HUES6 (cell line): ENCODE data around the gene NAA15.

Source experiments
- H3K27ac ChIP-seq: 2 replicates; pipeline ENCODE4 v1.7.0; 2013; ENCODE audit warnings: low read depth, mild to moderate bottlenecking, low read length, inconsistent platforms
- H3K27me3 ChIP-seq: 2 replicates; pipeline ENCODE4 v1.6.1; 2013; ENCODE audit warnings: low read length; ENCODE audit not compliant: control insufficient read depth, insufficient read depth
- H3K36me3 ChIP-seq: 2 replicates; pipeline ENCODE4 v1.6.1; 2013; ENCODE audit warnings: low read length; ENCODE audit not compliant: control insufficient read depth, insufficient read depth
- H3K4me1 ChIP-seq: 2 replicates; pipeline ENCODE4 v1.6.1; 2013; ENCODE audit warnings: low read length; ENCODE audit not compliant: control insufficient read depth, insufficient read depth
- H3K4me3 ChIP-seq: 2 replicates; pipeline ENCODE4 v1.5.1; 2013; ENCODE audit warnings: low read depth, low read length
- H3K9ac ChIP-seq: one replicate; pipeline ENCODE4 v1.6.1; 2013; ENCODE audit warnings: mild to moderate bottlenecking, low read length
- H3K9me3 ChIP-seq: 2 replicates; pipeline ENCODE4 v1.6.1; 2013; ENCODE audit warnings: low read depth, low read length; ENCODE audit not compliant: control insufficient read depth, insufficient read depth

The NAA15 gene

DNA sequence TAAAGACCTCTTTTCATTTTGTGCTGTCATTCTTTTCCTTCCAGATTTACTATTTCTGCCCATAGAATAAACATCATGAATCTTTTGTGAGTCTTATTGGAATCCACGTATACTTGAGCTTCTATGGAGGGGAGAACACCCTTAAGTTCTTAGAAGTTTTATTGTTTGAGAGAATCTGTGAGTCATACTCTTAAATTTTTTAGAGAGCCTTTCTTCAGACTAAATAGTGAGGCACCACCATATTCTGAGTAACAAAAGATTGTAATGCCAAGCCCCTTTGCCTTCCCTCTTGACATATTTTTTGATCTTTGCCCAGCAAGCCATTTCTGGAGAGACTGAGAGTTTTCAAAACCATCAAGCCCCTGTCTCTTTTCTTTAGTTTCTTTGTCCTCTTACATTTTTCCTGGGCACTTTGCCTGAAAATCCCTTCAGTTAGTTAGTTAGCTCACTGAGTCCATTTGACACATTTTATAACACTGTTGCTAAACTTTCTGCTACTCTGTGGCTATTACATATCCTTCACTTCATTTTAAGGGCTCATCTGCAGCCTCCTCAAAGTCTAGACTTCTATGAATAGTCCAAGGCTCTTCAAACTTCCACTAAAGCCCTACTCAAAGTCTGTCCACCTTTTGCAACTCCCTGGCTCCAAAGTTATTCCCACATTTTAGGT is 66.3 kb downstream of the NAA15 start:
- no peak overlapping the region for H3K9ac ChIP-seq
- H3K4me1 ChIP-seq: no peaks in the 10 kb centered on the region
- H3K4me3 ChIP-seq: no peak overlapping the region
- no peak overlapping the region for H3K27ac ChIP-seq
- H3K9me3 ChIP-seq: no peaks in the 10 kb centered on the region
- peaks cover 92% of the 10 kb centered on the region for H3K36me3 ChIP-seq
- H3K27me3 ChIP-seq: no peaks in the 10 kb centered on the region

DNA sequence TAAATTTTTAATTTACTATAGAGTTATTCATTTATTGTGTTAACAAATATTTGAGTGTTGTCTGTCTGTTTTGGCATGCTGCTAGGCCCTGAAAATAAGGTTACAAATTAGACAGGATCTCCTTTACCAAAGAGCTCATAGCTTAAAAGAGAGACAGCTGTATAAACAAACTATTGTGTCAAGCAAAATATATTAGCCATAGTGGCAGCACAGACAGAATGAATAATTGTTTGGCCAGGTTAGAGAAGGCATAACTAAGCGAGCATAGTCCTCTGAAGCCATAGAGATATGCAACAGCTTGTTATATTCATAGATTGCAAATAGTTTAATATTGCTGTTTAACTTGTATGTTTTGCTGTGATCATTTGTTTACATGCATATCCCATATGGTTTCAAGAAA is 67.7 kb downstream of the NAA15 start:
- no peak overlapping the region for H3K27ac ChIP-seq
- no peaks in the 10 kb centered on the region for H3K4me1 ChIP-seq
- no peaks in the 10 kb centered on the region for H3K9me3 ChIP-seq
- H3K4me3 ChIP-seq: no peak overlapping the region
- no peaks in the 10 kb centered on the region for H3K27me3 ChIP-seq
- no peak overlapping the region for H3K9ac ChIP-seq
- peaks cover 92% of the 10 kb centered on the region for H3K36me3 ChIP-seq

DNA sequence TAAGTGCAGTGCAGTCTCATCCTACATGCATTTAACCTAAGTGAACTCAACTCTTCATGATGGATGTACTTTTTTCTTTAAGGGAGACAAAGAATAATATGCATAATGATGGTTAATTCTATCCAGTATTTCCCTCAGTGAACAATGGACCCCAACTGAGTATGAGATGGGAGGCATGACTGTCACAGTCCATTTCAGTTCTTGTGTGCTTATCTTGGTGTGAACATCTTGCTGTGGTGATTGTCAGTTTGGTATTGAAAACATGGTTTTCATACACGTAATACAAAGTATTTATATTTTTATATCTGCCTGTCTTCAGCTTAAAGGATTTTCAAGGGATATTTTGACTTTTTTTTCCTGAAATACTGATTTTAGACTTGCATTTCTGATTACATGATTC is 72.9 kb downstream of the NAA15 start:
- H3K36me3 ChIP-seq: peaks cover 89% of the 10 kb centered on the region
- H3K27me3 ChIP-seq: no peaks in the 10 kb centered on the region
- no peaks in the 10 kb centered on the region for H3K4me1 ChIP-seq
- H3K9me3 ChIP-seq: no peaks in the 10 kb centered on the region
- no peak overlapping the region for H3K9ac ChIP-seq
- no peak overlapping the region for H3K27ac ChIP-seq
- H3K4me3 ChIP-seq: no peak overlapping the region

DNA sequence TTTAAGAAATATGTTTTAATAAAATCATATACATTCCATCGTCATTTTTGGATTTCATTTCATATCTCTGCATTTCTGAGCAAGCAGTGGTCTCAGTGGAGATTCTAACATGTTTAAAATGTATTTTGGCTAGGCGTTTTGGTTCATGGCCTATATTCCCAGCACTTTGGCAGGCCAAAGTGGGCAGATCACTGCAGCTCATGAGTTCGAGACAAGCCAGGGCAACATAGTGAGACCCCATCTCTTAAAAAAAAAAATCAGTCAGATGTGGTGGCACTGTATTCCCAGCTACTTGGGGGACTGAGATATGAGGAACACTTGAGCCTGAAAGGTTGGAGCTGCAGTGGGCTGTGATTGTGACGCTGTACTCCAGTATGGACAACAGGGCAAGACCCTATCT is 85.1 kb downstream of the NAA15 start:
- H3K4me3 ChIP-seq: no peak overlapping the region
- no peak overlapping the region for H3K27ac ChIP-seq
- no peaks in the 10 kb centered on the region for H3K9me3 ChIP-seq
- no peak overlapping the region for H3K9ac ChIP-seq
- H3K27me3 ChIP-seq: no peaks in the 10 kb centered on the region
- H3K4me1 ChIP-seq: no peaks in the 10 kb centered on the region
- H3K36me3 ChIP-seq: peaks cover 87% of the 10 kb centered on the region

DNA sequence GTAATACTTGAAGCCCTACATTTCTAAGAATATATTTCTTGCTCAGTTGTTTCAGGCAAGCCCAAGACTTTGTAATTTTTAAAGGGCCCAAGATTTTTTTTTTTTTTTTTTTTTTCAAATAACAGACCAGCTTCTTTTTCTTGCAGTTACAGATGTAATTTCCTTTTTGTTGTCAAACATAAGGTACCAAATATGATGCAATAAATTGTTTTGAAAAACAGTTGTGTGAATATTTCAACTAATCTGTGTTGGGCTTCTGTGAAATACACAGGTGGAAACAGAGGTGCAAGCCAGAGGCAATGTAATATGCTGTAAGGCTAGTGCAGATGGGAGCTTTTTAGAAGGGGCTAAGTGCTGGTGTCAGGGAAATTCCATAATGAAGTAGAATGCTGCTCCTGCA is 87.8 kb downstream of the NAA15 start:
- Histone ChIP-seq H3K4me3 (no peak overlapping the region), H3K4me1 (no peaks in the 10 kb centered on the region), H3K9me3 (no peaks in the 10 kb centered on the region), H3K9ac (no peak overlapping the region), H3K27ac (no peak overlapping the region), H3K27me3 (no peaks in the 10 kb centered on the region), H3K36me3 (peaks cover 94% of the 10 kb centered on the region)

DNA sequence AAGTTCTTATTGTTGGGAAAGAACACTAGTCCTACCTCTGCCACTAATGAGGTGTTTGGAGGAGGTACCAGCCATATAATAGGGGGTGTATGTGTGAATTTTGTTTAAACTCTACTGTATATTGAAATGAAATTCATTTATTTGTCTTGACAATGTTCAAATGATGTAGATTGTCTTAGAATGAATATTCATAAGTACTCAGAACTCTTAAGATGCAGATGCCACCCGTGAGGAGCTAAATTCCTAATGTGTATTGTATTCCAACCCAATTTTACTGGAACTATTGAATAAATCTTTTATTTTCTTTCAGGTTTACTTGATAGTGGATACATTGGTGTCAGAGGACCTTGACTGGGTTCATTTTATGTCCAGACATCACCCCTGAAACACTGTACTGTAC is 88.7 kb downstream of the NAA15 start:
- H3K27me3 ChIP-seq: no peaks in the 10 kb centered on the region
- H3K9ac ChIP-seq: no peak overlapping the region
- no peaks in the 10 kb centered on the region for H3K9me3 ChIP-seq
- H3K4me1 ChIP-seq: no peaks in the 10 kb centered on the region
- H3K27ac ChIP-seq: no peak overlapping the region
- no peak overlapping the region for H3K4me3 ChIP-seq
- H3K36me3 ChIP-seq: peaks cover 91% of the 10 kb centered on the region

DNA sequence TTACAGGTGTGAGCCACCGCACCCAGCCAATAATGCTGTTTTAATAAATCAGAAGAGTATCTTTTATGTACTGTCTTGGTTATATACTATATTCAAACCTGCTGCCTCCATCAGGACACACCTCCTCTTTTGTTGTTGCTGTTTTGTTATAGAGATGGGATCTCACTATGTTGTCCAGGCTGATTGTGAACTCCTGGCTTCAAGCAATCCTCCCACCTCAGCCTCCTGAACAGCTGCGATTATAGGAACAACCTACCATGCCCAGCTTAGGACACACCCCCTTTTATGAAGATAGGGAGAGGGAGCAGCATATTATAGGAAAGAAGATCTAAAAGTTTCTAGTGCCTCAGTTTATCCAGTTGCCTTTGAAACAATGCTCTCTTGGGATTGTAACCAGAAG is 90.4 kb downstream of the NAA15 start:
- Histone ChIP-seq H3K9me3 (no peaks in the 10 kb centered on the region), H3K4me3 (no peak overlapping the region), H3K27ac (no peak overlapping the region), H3K27me3 (no peaks in the 10 kb centered on the region), H3K4me1 (no peaks in the 10 kb centered on the region), H3K9ac (no peak overlapping the region), H3K36me3 (peaks cover 81% of the 10 kb centered on the region)

DNA sequence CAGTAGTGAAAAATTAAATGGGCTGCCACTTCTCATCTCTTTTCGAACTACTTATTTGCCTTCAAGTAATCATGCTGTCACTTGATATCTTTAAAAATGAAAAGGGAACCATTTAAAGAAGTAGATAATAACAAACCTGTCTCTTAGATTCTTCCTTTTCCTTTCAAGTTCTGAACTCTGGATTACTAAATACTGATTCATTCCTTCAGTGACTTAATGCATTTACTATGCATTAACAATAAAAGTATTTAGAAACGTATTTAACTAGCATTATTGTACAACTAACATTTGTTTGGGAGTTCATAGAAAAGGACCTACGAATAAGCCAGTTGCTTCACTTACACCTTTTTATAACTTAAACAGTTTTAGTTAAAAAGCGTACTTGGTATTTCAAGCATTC is 91.5 kb downstream of the NAA15 start:
- Histone ChIP-seq H3K4me3 (no peak overlapping the region), H3K9ac (no peak overlapping the region), H3K27me3 (no peaks in the 10 kb centered on the region), H3K4me1 (no peaks in the 10 kb centered on the region), H3K27ac (no peak overlapping the region), H3K36me3 (peaks cover 70% of the 10 kb centered on the region), H3K9me3 (no peaks in the 10 kb centered on the region)

DNA sequence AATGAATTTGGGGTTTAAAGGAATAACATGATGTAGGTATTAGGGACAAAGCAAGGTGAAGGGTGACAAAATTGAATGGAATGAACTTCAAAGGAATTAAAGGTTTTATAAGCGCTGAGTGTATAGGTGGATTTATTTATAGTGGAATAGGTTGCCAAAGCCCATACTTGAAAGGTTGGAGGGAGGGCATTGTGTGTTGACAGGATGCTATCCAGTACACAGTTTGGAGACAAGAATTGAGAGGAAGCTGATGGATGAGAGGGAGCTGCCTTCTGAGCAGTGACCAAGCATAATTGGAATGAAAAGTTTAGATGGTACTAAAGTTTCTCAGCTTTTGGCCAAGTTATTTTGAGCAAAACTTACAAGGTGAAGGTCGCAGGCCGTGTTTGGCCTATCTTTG is 100.1 kb downstream of the NAA15 start:
- Histone ChIP-seq H3K4me3 (no peak overlapping the region), H3K27ac (no peak overlapping the region), H3K27me3 (no peaks in the 10 kb centered on the region), H3K9me3 (no peaks in the 10 kb centered on the region), H3K9ac (no peak overlapping the region), H3K36me3 (no peaks in the 10 kb centered on the region), H3K4me1 (no peaks in the 10 kb centered on the region)

DNA sequence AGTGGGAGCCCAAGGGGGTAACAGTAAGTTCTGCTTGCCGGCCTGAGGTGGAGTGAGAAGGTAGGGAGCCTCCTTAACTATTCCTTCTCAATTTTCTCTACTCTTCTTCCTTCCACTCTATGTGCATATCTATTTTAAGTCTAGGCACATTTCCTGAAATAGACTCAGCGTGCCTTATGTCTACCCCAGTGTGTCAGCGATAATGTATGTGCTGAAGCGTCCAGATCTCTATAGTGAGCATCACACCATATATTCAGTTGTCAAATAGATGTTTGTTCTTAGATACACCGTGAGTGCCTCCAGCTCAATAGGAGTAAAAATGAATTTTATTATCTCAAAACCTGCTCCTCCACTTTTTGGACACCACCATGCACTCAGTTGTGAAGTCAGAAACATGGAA is 101.1 kb downstream of the NAA15 start:
- Histone ChIP-seq H3K27ac (no peak overlapping the region), H3K9me3 (no peaks in the 10 kb centered on the region), H3K36me3 (no peaks in the 10 kb centered on the region), H3K27me3 (no peaks in the 10 kb centered on the region), H3K9ac (no peak overlapping the region), H3K4me3 (no peak overlapping the region), H3K4me1 (no peaks in the 10 kb centered on the region)

DNA sequence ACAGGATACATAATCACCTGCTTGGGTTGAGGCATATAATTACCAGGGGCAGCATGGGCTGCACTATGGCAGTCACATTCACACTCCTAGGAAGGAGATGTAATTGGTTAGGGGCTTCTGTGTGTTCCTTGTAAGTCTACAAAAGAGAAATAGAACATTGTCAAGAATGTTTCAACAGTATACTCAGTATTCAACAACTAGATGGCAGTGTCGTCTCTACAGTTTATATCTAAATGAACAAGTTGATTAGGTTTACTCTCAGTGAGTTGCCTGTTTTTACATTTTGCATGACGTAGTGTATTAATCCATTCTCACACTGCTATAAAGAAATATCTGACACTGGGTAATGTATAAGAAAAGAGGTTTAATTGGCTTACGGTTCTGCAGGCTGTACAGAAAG is 102.2 kb downstream of the NAA15 start:
- H3K27me3 ChIP-seq: no peaks in the 10 kb centered on the region
- no peak overlapping the region for H3K27ac ChIP-seq
- H3K9ac ChIP-seq: no peak overlapping the region
- H3K4me3 ChIP-seq: no peak overlapping the region
- no peaks in the 10 kb centered on the region for H3K4me1 ChIP-seq
- H3K36me3 ChIP-seq: no peaks in the 10 kb centered on the region
- no peaks in the 10 kb centered on the region for H3K9me3 ChIP-seq

DNA sequence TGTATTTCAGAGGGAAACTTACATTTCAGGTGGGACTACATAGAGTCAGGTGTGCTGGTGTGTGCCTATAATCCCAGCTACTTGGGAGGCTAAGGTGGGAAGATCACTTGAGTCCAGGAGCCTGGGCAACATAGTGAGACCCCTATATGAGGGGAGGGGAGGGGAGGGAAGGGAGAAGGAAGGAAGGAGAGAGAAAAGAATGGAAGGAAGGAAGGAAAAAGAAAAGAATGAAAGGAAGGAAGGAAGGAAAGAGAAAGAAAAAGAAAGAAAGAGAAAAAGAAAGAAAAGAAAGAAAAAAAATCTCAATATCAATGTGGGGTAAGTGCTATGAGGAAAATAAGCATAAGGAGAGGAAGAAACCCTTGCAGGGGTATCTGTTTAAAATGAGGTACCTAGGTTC is 109.0 kb downstream of the NAA15 start:
- H3K27me3 ChIP-seq: no peaks in the 10 kb centered on the region
- no peak overlapping the region for H3K27ac ChIP-seq
- H3K36me3 ChIP-seq: no peaks in the 10 kb centered on the region; the same call in 1 of the 2 replicates
- peaks cover 6% of the 10 kb centered on the region; the same call in 1 of the 2 replicates for H3K9me3 ChIP-seq
- H3K4me3 ChIP-seq: no peak overlapping the region
- no peak overlapping the region for H3K9ac ChIP-seq
- H3K4me1 ChIP-seq: no peaks in the 10 kb centered on the region
